Loucy (cell line): ENCODE data around the gene IKBIP.

Experiments used
- H2AFZ ChIP-seq: fragments of 200-600 bp; sonication (generic); 2 replicates; pipeline ENCODE4 v1.6.0; 2016; ENCODE audit warnings: antibody characterized with exemption, mild to moderate bottlenecking, low read length, moderate library complexity
- H3F3A ChIP-seq: fragments of 200-600 bp; 2 replicates; pipeline ENCODE4 v1.6.0; 2016; ENCODE audit warnings: antibody characterized with exemption, low read depth, mild to moderate bottlenecking
- H3K27me3 ChIP-seq: fragments of 200-600 bp; sonication (generic); 2 replicates; pipeline ENCODE4 v1.6.1; 2014; ENCODE audit warnings: low read length, mild to moderate bottlenecking; ENCODE audit not compliant: insufficient read depth, poor library complexity, severe bottlenecking
- H3K36me3 ChIP-seq: fragments of 200-600 bp; sonication (generic); 2 replicates; pipeline ENCODE4 v1.6.1; 2016; ENCODE audit warnings: low read length; ENCODE audit not compliant: insufficient read depth
- H3K4me1 ChIP-seq: fragments of 200-600 bp; sonication (generic); 2 replicates; pipeline ENCODE4 v1.5.1; 2014; ENCODE audit warnings: low read length, mild to moderate bottlenecking; ENCODE audit not compliant: insufficient read depth, poor library complexity, severe bottlenecking
- H3K4me2 ChIP-seq: fragments of 200-600 bp; sonication (generic); 2 replicates; pipeline ENCODE4 v1.6.0; 2014; ENCODE audit warnings: antibody characterized with exemption, low read length, low read depth, mild to moderate bottlenecking; ENCODE audit not compliant: poor library complexity, severe bottlenecking
- H3K4me3 ChIP-seq: fragments of 200-600 bp; sonication (generic); 2 replicates; pipeline ENCODE4 v1.5.1; 2014; ENCODE audit warnings: low read length, mild to moderate bottlenecking, mixed read lengths; ENCODE audit not compliant: poor library complexity, severe bottlenecking
- H3K79me2 ChIP-seq: fragments of 200-600 bp; sonication (generic); 2 replicates; pipeline ENCODE4 v1.6.1; 2014; ENCODE audit warnings: low read length; ENCODE audit not compliant: insufficient read depth
- H3K9ac ChIP-seq: fragments of 200-600 bp; sonication (generic); 2 replicates; pipeline ENCODE4 v1.6.0; 2014; ENCODE audit warnings: mild to moderate bottlenecking, low read depth, low read length, moderate library complexity; ENCODE audit not compliant: poor library complexity, severe bottlenecking
- H3K9me2 ChIP-seq: fragments of 200-600 bp; sonication (generic); replicated peaks from 2 replicates; pipeline ENCODE4 v1.6.1; 2016; ENCODE audit warnings: low read depth, low read length, mixed read lengths
- H3K9me3 ChIP-seq: fragments of 200-600 bp; sonication (generic); 2 replicates; pipeline ENCODE4 v1.6.1; 2014; ENCODE audit warnings: mild to moderate bottlenecking, antibody characterized with exemption, low read length, low read depth; ENCODE audit not compliant: insufficient read depth
- H4K20me1 ChIP-seq: fragments of 200-600 bp; sonication (generic); 2 replicates; pipeline ENCODE4 v1.6.0; 2014; ENCODE audit warnings: antibody characterized with exemption, low read length, mild to moderate bottlenecking; ENCODE audit not compliant: insufficient read depth, poor library complexity, severe bottlenecking
- CTCF ChIP-seq: fragments of 200-600 bp; sonication (generic); conservative IDR thresholded peaks from 2 replicates; pipeline ENCODE4 v1.5.1; 2014; ENCODE audit warnings: mild to moderate bottlenecking, antibody characterized with exemption, low read length
- EZH2phosphoT487 ChIP-seq: fragments of 200-600 bp; IDR thresholded peaks from 2 replicates; pipeline ENCODE4 v1.6.1; 2018; ENCODE audit warnings: antibody characterized with exemption, mild to moderate bottlenecking, moderate library complexity, borderline replicate concordance

Gene IKBIP

GRCh38 chr12:98638009-98638408 lies 6.6 kb downstream of the IKBIP start:
- TF ChIP-seq CTCF (no peak), EZH2phosphoT487 (no peak)
- H3K36me3 ChIP-seq, result peaks cover 3% of the 10 kb centered on the region; the same call in 1 of the 2 replicates
- H3F3A ChIP-seq, result no peaks in the 10 kb centered on the region
- no peaks in the 10 kb centered on the region for H3K9me2 ChIP-seq
- H3K27me3 ChIP-seq, result no peaks in the 10 kb centered on the region
- H2AFZ ChIP-seq, result no peak overlapping the region
- no peaks in the 10 kb centered on the region for H3K9me3 ChIP-seq
- no peak overlapping the region for H3K9ac ChIP-seq
- peaks cover 85% of the 10 kb centered on the region for H3K79me2 ChIP-seq
- peak overlapping the region; percentile 75 for H3K4me2 ChIP-seq
- no peak overlapping the region for H3K4me3 ChIP-seq
- H4K20me1 ChIP-seq, result peaks cover 26% of the 10 kb centered on the region
- peaks cover 18% of the 10 kb centered on the region for H3K4me1 ChIP-seq

GRCh38 chr12:98637068-98637467 lies 7.5 kb downstream of the IKBIP start:
- TF ChIP-seq EZH2phosphoT487 (no peak), CTCF (no peak)
- Histone ChIP-seq H3K9me2 (no peaks in the 10 kb centered on the region), H4K20me1 (peaks cover 19% of the 10 kb centered on the region), H3K4me3 (no peak overlapping the region), H3K79me2 (peaks cover 76% of the 10 kb centered on the region), H3K4me2 (peak overlapping the region; percentile 23), H2AFZ (no peak overlapping the region), H3K27me3 (no peaks in the 10 kb centered on the region), H3K4me1 (peaks cover 8% of the 10 kb centered on the region), H3K36me3 (peaks cover 8% of the 10 kb centered on the region; the same call in 1 of the 2 replicates), H3F3A (no peaks in the 10 kb centered on the region), H3K9me3 (no peaks in the 10 kb centered on the region), H3K9ac (no peak overlapping the region)

GRCh38 chr12:98635657-98636323 lies 8.8 kb downstream of the IKBIP start:
- Histone ChIP-seq H3K27me3 (no peaks in the 10 kb centered on the region), H3K4me3 (no peak overlapping the region), H3K4me1 (no peaks in the 10 kb centered on the region), H2AFZ (no peak overlapping the region), H3K79me2 (peaks cover 63% of the 10 kb centered on the region), H3K9me3 (no peaks in the 10 kb centered on the region), H3K36me3 (peaks cover 8% of the 10 kb centered on the region; the same call in 1 of the 2 replicates), H3K4me2 (no peak overlapping the region), H3K9ac (no peak overlapping the region), H3F3A (no peaks in the 10 kb centered on the region), H3K9me2 (no peaks in the 10 kb centered on the region), H4K20me1 (peaks cover 9% of the 10 kb centered on the region)
- TF ChIP-seq EZH2phosphoT487, result no peak
- no peak for TF ChIP-seq CTCF
